GM21423 (cell line): ENCODE measurements around the gene MRTFA.
"Not testable (repeated sequence)": the region's sequence is repeated elsewhere in the genome, so short reads cannot be mapped to it uniquely, and the experiment has no call there.

Experiments used
- ATAC-seq: cut with Tn5 transposase; IDR thresholded peaks from one replicate; pipeline ENCODE4 v1.9.1; 2021; ENCODE audit warnings: mild to moderate bottlenecking, moderate library complexity; ENCODE audit not compliant: unreplicated experiment

MRTFA gene

DNA sequence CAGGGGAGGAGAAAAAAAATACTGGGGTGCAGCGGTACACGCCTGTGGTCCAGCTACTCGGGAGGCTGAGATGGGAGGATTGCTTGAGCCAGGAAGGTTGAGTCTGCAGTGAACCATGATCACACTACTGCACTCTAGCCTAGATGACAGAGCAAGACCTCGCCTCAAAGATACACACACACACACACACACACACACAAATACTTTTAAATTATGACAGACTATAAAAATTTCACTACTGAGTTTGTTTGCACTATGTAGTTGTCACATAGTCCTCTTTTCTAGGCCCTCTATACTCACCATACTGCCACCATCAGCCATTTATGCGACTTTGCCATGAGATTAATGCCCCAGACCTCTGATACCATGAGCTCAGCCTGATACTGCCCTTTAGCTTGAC lies 109.6 kb downstream of the MRTFA start:
- ATAC-seq = no peak

DNA sequence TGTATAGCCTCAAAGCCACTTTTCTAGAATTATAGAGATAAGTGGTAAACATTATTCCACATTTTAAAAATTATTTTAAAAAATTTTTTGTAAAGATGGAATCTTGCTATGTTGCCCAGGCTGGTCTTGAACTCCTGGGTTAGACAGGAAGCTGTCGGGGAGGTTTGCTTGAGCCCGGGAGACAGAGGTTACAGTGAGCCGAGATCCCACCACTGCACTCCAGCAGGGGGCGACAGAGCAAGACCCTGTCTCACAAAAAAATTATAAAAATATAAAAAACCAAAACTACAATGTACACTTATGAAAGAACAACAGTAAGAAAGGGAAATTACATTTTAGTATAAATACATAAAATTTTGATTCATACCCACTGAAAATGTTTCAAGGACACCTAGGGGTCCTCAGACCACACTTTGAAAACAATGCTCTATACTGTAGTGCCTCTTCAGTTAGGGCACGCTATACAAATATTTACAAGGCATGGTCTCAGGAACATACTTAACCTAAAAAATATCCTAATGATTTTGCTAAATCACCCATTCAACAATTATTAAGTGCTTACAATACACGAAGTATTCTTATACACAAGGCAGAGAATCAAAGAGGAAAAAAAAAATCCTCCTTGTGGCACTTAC lies 111.2 kb downstream of the MRTFA start:
- ATAC-seq = no peak

- ATAC-seq = no peak
These were observed 111.9 kb downstream of the MRTFA start for GRCh38 chr22:40524392-40525249.

- no peak for ATAC-seq
These were observed 114.4 kb downstream of the MRTFA start for GRCh38 chr22:40522141-40522540.

GRCh38 chr22:40521046-40521445 lies 115.5 kb downstream of the MRTFA start:
- ATAC-seq = no peak

- no peak for ATAC-seq
These were observed 116.0 kb downstream of the MRTFA start for GRCh38 chr22:40520562-40520961.

DNA sequence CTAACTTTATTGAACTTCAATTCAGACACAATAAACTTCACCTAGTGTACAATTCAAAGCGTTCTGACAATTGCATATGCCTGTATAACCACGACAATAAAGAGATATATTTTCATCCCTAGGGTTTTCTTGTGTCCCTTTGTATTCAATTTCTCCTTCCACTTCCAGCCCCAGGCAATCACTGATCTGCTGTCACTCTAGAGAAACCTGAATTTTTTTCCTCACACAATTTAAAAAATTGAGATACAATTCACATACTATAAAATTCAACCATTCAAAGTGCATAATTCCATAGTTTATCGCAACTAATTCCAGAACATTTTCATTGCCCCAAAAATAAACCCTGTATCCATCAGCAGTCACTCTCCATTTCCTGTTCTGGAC lies 116.6 kb downstream of the MRTFA start:
- ATAC-seq = no peak

DNA sequence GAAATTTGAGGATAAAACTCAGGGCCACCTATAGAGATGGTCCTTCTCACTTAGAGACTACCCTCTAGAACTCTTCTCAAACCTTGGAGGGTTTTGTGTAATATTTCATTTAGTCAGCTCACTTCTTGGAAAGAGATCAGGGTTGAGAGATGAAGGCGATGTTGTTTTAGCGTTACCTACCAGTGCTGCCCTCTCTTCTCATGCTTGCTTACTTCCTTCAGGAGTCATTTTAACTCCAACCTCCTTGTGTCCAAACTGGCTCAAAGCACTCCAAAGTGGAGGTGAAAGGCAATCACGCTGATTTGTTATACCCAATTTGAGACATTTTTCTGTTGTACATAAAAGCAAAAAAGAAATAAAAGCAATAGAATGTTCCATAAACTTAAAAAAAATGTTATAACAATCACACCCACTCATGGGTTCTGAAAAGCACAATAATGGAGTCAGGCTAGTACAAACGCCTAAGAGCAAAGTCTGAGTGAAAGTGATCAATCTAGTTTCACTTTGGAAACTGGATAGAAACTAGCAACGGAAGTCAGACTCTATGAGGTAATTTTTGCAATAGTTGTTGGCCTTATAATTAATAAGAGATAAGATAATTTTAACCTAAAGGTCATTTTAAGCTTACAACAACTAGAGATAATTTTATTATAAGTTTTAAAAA lies 117.1 kb downstream of the MRTFA start:
- no peak for ATAC-seq

DNA sequence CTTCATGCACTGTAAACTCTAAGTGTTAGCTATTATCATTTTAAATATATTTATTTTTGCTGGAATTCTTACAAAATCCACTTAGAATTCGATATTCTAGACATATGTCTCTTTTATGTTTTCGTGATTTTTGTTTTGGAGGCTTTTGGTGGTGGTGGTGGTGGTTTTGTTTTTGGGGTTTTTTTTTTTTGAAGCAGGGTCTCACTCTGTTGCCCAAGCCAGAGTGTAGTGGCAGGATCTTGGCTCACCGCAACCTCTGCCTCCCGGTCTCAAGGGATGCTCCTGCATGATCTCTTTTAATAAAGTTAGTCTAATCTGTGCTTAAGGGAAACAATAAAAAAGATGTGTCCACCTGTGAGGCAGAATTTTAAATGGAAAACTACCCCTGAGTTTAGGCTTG lies 117.7 kb downstream of the MRTFA start:
- no peak for ATAC-seq

DNA sequence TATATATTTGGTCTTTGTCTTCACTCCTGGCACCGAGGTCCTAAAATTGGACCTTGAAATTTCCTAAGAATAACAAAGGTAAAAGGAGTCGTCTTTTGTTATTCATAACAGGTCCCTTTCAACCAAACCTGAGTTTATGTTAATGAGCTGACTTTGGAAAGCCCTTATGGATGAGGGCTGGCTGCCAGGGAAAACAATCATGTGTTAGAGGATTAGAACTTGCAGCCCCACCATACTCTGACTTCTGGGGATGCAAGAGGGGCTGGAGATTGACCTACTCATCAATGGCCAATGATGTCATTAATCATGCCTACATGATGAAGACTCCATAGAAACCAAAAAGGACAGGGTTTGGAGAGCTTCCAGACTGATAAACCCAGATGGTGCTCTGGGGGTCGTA lies 118.9 kb downstream of the MRTFA start:
- ATAC-seq = no peak

- ATAC-seq = no peak
These were observed 120.1 kb downstream of the MRTFA start for GRCh38 chr22:40516416-40516815.

- no peak for ATAC-seq
These were observed 123.9 kb downstream of the MRTFA start for GRCh38 chr22:40512426-40513136.

- ATAC-seq = no peak
These were observed 124.9 kb downstream of the MRTFA start for GRCh38 chr22:40511604-40512003.

GRCh38 chr22:40510631-40511364 lies 125.7 kb downstream of the MRTFA start:
- ATAC-seq = no peak

- no peak for ATAC-seq
These were observed 127.0 kb downstream of the MRTFA start for GRCh38 chr22:40509401-40510134.

GRCh38 chr22:40508046-40508445 lies 128.5 kb downstream of the MRTFA start:
- ATAC-seq = not testable (repeated sequence)

GRCh38 chr22:40507491-40507890 lies 129.0 kb downstream of the MRTFA start:
- no peak for ATAC-seq

DNA sequence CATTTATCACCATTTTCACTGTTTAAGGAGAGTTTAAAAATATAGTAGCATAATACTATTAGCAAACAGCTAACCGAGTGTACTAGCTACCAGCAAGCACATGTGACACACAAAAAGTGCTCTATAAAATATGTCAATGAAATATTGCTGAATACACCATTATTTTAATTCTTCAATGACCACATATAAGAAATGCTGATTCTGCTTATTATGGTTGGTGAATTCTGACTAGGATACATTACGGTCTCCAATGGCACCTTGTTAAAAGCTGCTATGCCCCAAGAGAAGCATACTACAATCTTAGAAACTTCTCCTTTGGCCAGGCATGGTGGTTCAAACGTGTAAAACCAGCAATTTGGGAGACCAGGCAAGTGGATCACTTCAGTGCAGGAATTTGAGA lies 129.8 kb downstream of the MRTFA start:
- no peak for ATAC-seq

DNA sequence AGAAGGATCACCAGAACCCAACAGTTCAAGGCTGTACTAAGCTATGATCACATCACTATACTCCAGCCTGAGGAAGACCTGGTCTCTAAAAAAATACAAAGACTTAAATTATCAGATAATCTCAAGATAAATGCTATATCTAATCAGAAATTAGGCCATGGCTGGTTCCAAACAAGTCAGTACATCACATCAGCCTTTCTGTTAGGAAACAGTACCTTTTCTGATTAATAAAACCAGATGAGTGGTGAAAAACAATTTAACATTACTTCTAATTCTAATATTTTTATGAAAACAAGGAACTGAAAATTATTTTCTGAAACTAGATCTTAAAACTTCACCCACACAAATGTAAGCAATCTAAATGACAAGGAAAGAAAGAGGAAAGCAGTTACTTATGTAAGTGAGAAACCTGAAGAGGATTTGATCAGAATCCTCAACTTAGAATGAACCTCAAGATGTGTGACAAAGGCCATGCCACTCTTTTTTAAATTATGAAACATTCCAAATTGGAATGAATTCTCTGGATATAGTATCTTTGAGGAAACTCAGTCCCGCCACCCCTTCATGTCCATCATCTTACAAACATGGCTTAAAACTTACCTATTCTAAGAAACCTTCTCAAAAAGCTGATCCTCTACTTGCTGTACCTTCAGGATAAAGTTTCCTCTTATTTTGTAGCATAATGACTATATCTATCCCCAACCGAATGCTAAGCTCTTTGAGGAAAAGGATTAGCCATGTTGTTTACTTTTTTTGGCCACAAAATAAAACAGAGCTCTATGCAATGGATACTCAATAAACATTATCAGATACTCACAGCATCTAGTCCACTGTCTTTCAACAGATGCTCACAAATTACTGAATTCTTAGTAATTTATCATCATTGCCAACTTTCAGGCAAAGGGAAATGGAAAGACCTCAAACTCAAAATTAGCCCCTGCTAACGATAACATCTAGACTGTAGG lies 132.0 kb downstream of the MRTFA start:
- ATAC-seq = no peak
